GM20000 (cell line): ENCODE data around the gene COLEC12.

ENCODE experiments used
- DNase-seq: peaks from one replicate; pipeline ENCODE4 v3.0.0; 2012; ENCODE audit warnings: low spot score
- CTCF ChIP-seq: IDR thresholded peaks from 2 replicates; pipeline ENCODE4 v1.5.1; 2012; ENCODE audit warnings: mild to moderate bottlenecking, control low read depth; ENCODE audit errors: extremely low read depth, missing control alignments

COLEC12 gene

GRCh38 chr18:355678-356077 is 144.8 kb downstream of the COLEC12 start:
- no peak for TF ChIP-seq CTCF
- no peak for DNase-seq

GRCh38 chr18:354471-354870 is 146.0 kb downstream of the COLEC12 start:
- TF ChIP-seq CTCF: no peak
- DNase-seq: no peak

DNA sequence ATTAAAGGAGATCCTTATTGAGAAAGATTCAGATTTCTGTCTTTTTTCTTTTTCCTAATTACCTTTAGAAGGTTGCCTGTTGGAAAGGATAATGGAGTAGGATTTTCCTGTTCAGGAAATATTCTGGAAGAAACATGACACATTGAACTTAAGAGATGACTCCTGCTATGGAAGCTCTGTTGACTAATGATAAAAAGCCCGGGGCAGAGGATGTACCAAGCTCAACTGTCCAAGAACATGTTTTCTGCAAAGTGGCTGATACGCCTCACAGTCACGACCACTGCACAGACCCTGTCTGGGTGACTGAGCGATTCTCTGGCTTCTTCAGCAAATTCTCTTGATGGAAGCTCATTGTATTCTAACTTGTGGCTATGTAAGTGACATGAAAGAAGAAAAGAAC is 146.5 kb downstream of the COLEC12 start:
- TF ChIP-seq CTCF: no peak
- DNase-seq: no peak

GRCh38 chr18:352438-352837 is 148.1 kb downstream of the COLEC12 start:
- DNase-seq: no peak
- TF ChIP-seq CTCF: no peak

DNA sequence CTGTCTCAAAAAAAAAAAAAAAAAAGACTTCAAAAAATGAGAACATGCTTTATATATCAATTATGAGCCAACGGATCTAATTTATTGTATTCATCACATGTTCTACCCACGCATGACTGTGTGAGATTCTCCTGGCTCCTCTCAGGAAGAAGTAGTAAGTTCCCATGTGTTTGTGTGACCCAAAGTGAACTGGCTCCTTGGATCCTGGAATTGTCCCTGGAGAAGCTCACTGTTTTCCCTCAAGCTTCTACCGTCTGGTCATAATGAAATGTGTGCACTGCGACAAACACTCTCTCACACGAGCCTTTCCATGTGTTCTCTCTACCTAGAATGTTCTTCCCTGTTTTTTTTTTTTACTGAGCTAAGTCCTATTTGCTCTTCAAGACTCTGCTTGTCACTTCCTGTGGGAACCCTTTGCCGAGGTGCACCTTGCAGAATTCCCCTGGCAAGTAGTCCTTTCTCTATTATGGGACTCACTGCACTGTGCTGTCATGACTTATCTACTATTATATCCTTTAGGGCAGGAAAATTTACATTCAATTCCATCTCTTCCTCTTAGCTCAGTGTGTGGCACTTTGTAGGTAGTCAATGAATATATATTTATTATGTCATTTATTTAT is 149.4 kb downstream of the COLEC12 start:
- DNase-seq: no peak
- TF ChIP-seq CTCF: no peak

DNA sequence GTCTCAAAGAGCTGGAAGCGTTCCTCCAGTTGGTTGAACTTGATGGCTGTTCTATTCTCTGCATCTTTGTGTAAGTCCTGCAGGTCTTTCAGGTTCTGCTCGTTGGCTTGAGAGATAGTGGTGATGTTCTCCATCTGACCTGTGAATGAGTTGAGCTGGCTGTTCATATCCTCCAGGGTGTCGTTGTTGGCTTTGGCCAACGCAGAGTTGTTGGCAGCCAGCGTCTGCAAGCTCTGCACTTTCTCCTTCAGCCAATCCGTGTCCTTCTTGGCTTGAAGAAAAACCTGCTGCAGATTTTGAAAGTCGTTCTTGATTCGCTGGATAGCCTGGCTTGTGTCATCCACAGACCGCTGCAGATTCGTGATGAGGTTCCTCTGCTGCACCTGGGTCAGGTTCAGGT is 153.9 kb downstream of the COLEC12 start:
- TF ChIP-seq CTCF: no peak
- no peak for DNase-seq

DNA sequence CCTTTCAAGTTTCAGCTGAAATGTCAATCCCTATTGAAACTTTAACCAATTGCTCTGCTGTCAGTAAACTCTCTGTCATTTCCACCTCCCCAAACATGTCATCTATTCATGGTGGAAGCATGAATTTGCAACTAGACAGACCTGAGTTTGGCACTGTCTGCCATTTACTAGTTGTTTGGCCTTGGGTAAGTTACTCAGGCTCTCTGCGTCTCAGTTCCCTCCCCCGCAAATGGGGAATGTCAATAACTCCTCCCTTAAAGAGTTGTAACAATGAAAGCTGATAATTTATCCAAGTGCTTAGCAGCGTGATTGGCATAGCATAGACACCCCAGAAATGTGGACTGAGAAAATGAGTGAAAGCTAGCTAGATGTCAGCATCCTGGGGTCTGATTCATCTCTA is 159.4 kb downstream of the COLEC12 start:
- TF ChIP-seq CTCF: no peak
- no peak for DNase-seq
